GM12875 (cell line): ENCODE data around the gene RCAN2.

ENCODE experiments used
- H3K4me3 ChIP-seq: one replicate; pipeline ENCODE4 v1.5.1; 2011; ENCODE audit warnings: low read depth, low read length, control low read depth
- CTCF ChIP-seq: IDR thresholded peaks from 2 replicates; pipeline ENCODE4 v1.5.1; 2011; ENCODE audit warnings: low read depth, mild to moderate bottlenecking, control low read depth, inconsistent platforms, low read length, moderate library complexity, borderline replicate concordance; ENCODE audit not compliant: insufficient read depth

Gene RCAN2

GRCh38 chr6:46220352-46221221 lies 270.7 kb downstream of the RCAN2 start:
- no peak for TF ChIP-seq CTCF

GRCh38 chr6:46219661-46220060 lies 271.6 kb downstream of the RCAN2 start:
- no peak overlapping the region for H3K4me3 ChIP-seq
- no peak for TF ChIP-seq CTCF

More at GRCh38 chr6:46220352-46221221, 270.7 kb downstream of the RCAN2 start:
- H3K4me3 ChIP-seq = no peak overlapping the region

GRCh38 chr6:46218457-46218856 lies 272.8 kb downstream of the RCAN2 start:
- TF ChIP-seq CTCF = no peak

DNA sequence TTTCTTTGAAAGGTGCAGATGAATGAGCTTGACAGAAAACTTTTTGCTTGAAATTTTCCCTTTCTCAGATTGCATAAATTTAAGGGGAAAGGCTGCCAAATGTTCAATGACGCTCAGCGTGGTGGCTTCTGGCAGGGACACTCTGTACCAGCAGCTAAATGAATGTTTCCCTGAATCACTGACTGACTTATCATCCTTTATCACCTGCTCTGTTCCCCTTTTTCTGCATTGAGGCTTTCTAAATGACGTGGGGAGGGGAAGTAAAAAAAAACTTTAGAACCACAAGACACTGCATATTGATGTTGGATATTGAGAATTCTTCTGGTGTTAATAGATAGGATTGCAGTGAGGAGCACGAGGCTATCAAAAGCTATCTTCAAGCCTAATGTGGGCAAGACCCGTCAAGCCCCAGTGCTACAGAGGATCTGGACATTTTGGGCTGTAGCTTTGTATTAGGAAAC lies 273.5 kb downstream of the RCAN2 start:
- H3K4me3 ChIP-seq = no peak overlapping the region
- TF ChIP-seq CTCF = no peak

More at GRCh38 chr6:46218457-46218856, 272.8 kb downstream of the RCAN2 start:
- H3K4me3 ChIP-seq = no peak overlapping the region

DNA sequence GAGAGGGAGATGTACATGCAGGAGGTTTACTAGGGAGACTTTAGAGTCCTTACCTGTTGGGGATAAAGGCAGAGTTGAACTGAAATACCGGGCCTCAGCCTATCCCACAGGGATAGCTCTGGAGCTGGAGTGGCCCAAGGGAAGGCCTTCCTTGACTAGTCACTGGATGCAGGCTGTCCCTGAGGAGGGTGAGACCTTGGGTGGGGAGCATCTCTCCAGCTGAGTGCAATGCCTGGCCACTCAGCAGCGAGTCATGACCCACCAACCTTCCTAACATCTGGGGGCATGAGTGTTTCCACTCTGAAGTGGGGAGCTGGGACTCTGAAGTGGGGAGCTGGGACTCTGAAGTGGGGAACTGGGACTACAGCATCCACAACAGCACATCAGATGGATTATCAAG lies 274.4 kb downstream of the RCAN2 start:
- H3K4me3 ChIP-seq = no peak overlapping the region
- no peak for TF ChIP-seq CTCF

DNA sequence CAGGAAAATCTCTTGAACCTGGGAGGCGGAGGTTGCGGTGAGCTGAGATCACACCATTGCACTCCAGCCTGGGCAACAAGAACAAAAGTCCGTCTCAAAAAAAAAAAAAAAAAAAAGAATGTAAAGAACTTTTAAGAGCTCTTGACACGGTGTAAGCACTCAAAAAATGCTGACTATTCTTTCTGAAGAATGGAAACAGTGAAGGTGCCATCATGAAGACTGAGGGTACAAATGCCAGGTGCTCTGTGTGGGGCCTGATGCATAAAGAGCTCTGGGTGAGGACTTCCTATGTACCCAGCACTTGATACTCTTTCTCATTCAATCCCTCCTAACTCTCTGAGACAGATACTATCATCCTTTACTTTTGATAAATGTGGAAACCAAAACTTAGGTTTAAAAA lies 275.5 kb downstream of the RCAN2 start:
- no peak overlapping the region for H3K4me3 ChIP-seq
- TF ChIP-seq CTCF = no peak

DNA sequence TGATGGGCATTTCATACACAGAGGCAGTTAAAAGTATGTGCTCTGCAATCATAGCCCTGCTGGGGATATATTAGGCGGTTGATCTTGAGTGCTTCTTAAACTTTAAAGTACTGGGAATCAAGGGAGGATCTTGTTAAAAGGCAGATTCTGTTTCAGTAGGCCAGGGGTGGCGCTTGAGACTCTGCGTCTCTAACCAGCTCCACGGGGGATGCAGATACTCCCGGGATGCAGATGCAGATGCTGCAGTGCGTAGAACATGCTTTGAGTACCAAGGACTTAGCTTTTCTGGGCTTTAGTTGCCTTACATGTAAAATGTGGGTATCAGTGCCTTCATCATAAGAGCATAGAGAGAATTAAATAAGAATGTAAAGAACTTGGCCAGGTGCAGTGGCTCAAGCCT lies 276.0 kb downstream of the RCAN2 start:
- no peak overlapping the region for H3K4me3 ChIP-seq
- no peak for TF ChIP-seq CTCF
